Thoracic aorta endothelial cell (primary cell): ENCODE data around the gene DAB1. TPM values are rescaled to one million over a fixed set of nuclear protein-coding genes. Genes with fewer than 3 reads are reported as not detected.

Source experiments
- total RNA-seq: library from RNA; depleted of rRNA; stranded (reverse); fragments of >200 nt; gene quantifications from 2 replicates; pipeline ENCODE4 v1.2.3, GENCODE V29; 2012

The DAB1 gene
- total RNA-seq, result not detected in 2 replicates

GRCh38 chr1:57423656-57424211 lies at the start of gene DAB1:
TSS of gene DAB1 (minus strand) at chr1:57424060. CDS start at chr1:57291030, 133,030 bp downstream.

GRCh38 chr1:56965916-56966697 lies 457.8 kb downstream of the DAB1 start, which contains the start of gene C8B:
TSS of gene C8B (minus strand) at chr1:56966015. CDS start at chr1:56965948, 67 bp downstream.

